Fibroblast of lung (primary cell): ENCODE data around the gene RAD52. TPM values are rescaled to one million over a fixed set of nuclear protein-coding genes. Genes with fewer than 3 reads are reported as not detected.

Experiments
- DNase-seq, 2 donors: peaks; one replicate each; pipeline versions ENCODE4 v3.0.0 to v3.0.0-alpha.2; 2010; ENCODE audit warnings: low read depth in 2 of 2
- H2AFZ ChIP-seq: 2 replicates; pipeline ENCODE4 v1.5.1; 2012; ENCODE audit warnings: low read length, control low read depth, inconsistent platforms
- H3K27ac ChIP-seq: 2 replicates; pipeline ENCODE4 v1.5.1; 2011; ENCODE audit warnings: low read length, control low read depth; ENCODE audit not compliant: insufficient read depth
- H3K27me3 ChIP-seq: 2 replicates; pipeline ENCODE4 v1.5.1; 2011; ENCODE audit warnings: mild to moderate bottlenecking, low read length; ENCODE audit not compliant: control insufficient read depth, insufficient read depth
- H3K36me3 ChIP-seq: 2 replicates; pipeline ENCODE4 v1.5.1; 2011; ENCODE audit warnings: low read length; ENCODE audit not compliant: control insufficient read depth, insufficient read depth
- H3K4me1 ChIP-seq: 2 replicates; pipeline ENCODE4 v1.5.1; 2011; ENCODE audit warnings: low read length; ENCODE audit not compliant: control insufficient read depth, insufficient read depth; ENCODE audit errors: extremely low read depth
- H3K4me2 ChIP-seq: 2 replicates; pipeline ENCODE4 v1.5.1; 2011; ENCODE audit warnings: low read length, control low read depth; ENCODE audit not compliant: insufficient read depth; ENCODE audit errors: extremely low read depth
- H3K4me3 ChIP-seq, 4 experiments: fragments of 200-600 bp in 1 of 4; sonication (generic) in 1 of 4; replicated peaks in 1 of 4; 2 replicates each; pipeline ENCODE4 v1.5.1; 2011 to 2016; ENCODE audit warnings: low read length in 4 of 4, low read depth in 3 of 4, mild to moderate bottlenecking in 3 of 4, control low read depth in 2 of 4, inconsistent platforms in 1 of 4, mixed read lengths in 1 of 4; ENCODE audit not compliant: insufficient read depth in 1 of 4; ENCODE audit errors: control extremely low read depth in 1 of 4
- H3K79me2 ChIP-seq: 2 replicates; pipeline ENCODE4 v1.5.1; 2012; ENCODE audit warnings: mild to moderate bottlenecking, low read length, inconsistent platforms; ENCODE audit not compliant: control insufficient read depth, insufficient read depth
- H3K9ac ChIP-seq: 2 replicates; pipeline ENCODE4 v1.5.1; 2011; ENCODE audit warnings: mild to moderate bottlenecking, low read length, control low read depth; ENCODE audit not compliant: insufficient read depth
- H3K9me3 ChIP-seq: 2 replicates; pipeline ENCODE4 v1.5.1; 2012; ENCODE audit warnings: low read depth, low read length; ENCODE audit not compliant: control insufficient read depth, insufficient read depth
- H4K20me1 ChIP-seq: 2 replicates; pipeline ENCODE4 v1.5.1; 2011; ENCODE audit warnings: low read length; ENCODE audit not compliant: control insufficient read depth, insufficient read depth; ENCODE audit errors: extremely low read depth
- EZH2 ChIP-seq: IDR thresholded peaks from 2 replicates; pipeline ENCODE4 v1.5.1; 2012; ENCODE audit warnings: low read length, control low read depth, mild to moderate bottlenecking; ENCODE audit errors: missing control alignments
- polyA plus RNA-seq, 2 donors: library from polyadenylated mRNA; depleted of rRNA in 1 of 2; stranded (reverse) in 1 of 2; unstranded in 1 of 2; fragments of >200 nt; gene quantifications; 2 replicates each; pipeline ENCODE4 v1.2.1, GENCODE V29; 2011 to 2012; ENCODE audit warnings: missing spikeins in 1 of 2
- total RNA-seq: library from RNA; depleted of rRNA; stranded (reverse); fragments of >200 nt; gene quantifications from 2 replicates; pipeline ENCODE4 v1.2.1, GENCODE V29; 2014
- TF ChIP-seq, protein P1 (sequence below), 2 donors: IDR thresholded peaks in 1 of 2; conservative IDR thresholded peaks in 1 of 2; 1 replicate in 1 of 2; 2 replicates in 1 of 2; pipeline ENCODE4 v1.5.1; 2011 to 2012; ENCODE audit warnings: low read length in 2 of 2, control low read depth in 1 of 2, inconsistent platforms in 1 of 2, low read depth in 1 of 2, mild to moderate bottlenecking in 1 of 2

Gene RAD52
- total and polyA plus RNA-seq, 2 donors (not counting 1 experiment from before 2014, with no cell fraction given), result 7.3 to 19.2 TPM

GRCh38 chr12:979349-979748 lies 29.9 kb upstream of the RAD52 start:
- Histone ChIP-seq H3K27me3 (no peaks in the 10 kb centered on the region), H3K79me2 (no peaks in the 10 kb centered on the region), H2AFZ (no peak overlapping the region), H3K4me2 (no peak overlapping the region), H3K9ac (no peak overlapping the region), H3K36me3 (no peaks in the 10 kb centered on the region), H3K27ac (no peak overlapping the region), H3K9me3 (no peaks in the 10 kb centered on the region), H3K4me3 (no peak overlapping the region), H4K20me1 (no peaks in the 10 kb centered on the region), H3K4me1 (no peaks in the 10 kb centered on the region)
- no peak for DNase-seq
- TF ChIP-seq EZH2, result no peak
- TF ChIP-seq, protein P1, sequence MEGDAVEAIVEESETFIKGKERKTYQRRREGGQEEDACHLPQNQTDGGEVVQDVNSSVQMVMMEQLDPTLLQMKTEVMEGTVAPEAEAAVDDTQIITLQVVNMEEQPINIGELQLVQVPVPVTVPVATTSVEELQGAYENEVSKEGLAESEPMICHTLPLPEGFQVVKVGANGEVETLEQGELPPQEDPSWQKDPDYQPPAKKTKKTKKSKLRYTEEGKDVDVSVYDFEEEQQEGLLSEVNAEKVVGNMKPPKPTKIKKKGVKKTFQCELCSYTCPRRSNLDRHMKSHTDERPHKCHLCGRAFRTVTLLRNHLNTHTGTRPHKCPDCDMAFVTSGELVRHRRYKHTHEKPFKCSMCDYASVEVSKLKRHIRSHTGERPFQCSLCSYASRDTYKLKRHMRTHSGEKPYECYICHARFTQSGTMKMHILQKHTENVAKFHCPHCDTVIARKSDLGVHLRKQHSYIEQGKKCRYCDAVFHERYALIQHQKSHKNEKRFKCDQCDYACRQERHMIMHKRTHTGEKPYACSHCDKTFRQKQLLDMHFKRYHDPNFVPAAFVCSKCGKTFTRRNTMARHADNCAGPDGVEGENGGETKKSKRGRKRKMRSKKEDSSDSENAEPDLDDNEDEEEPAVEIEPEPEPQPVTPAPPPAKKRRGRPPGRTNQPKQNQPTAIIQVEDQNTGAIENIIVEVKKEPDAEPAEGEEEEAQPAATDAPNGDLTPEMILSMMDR (conservative IDR thresholded peaks at IDR 0.05 in 1 of 2, IDR thresholded peaks at IDR 0.05 in 1 of 2; ENCODE audit: low read depth in 1 of 2, low read length in 2 of 2), result no peak

GRCh38 chr12:977156-977555 lies 27.7 kb upstream of the RAD52 start:
- H3K27me3 ChIP-seq, result no peaks in the 10 kb centered on the region
- H3K4me1 ChIP-seq, result no peaks in the 10 kb centered on the region
- no peak overlapping the region for H2AFZ ChIP-seq
- no peak overlapping the region for H3K27ac ChIP-seq
- no peak for TF ChIP-seq EZH2
- TF ChIP-seq, protein P1 (conservative IDR thresholded peaks at IDR 0.05 in 1 of 2, IDR thresholded peaks at IDR 0.05 in 1 of 2; ENCODE audit: low read depth in 1 of 2, low read length in 2 of 2), result no peak
- DNase-seq, result no peak
- no peaks in the 10 kb centered on the region for H3K9me3 ChIP-seq
- no peaks in the 10 kb centered on the region for H4K20me1 ChIP-seq
- H3K4me3 ChIP-seq, result no peak overlapping the region
- H3K4me2 ChIP-seq, result no peak overlapping the region
- H3K9ac ChIP-seq, result no peak overlapping the region
- H3K79me2 ChIP-seq, result no peaks in the 10 kb centered on the region
- H3K36me3 ChIP-seq, result no peaks in the 10 kb centered on the region

GRCh38 chr12:976644-977043 lies 27.1 kb upstream of the RAD52 start:
- no peak overlapping the region for H3K9ac ChIP-seq

More at GRCh38 chr12:976644-977043, 27.1 kb upstream of the RAD52 start:
- H3K27ac ChIP-seq, result no peak overlapping the region
- H3K27me3 ChIP-seq, result no peaks in the 10 kb centered on the region
- no peaks in the 10 kb centered on the region for H3K4me1 ChIP-seq
- H3K4me3 ChIP-seq, result no peak overlapping the region
- no peaks in the 10 kb centered on the region for H3K79me2 ChIP-seq
- no peak for DNase-seq
- no peak overlapping the region for H2AFZ ChIP-seq
- H3K9me3 ChIP-seq, result no peaks in the 10 kb centered on the region
- H3K4me2 ChIP-seq, result no peak overlapping the region
- no peaks in the 10 kb centered on the region for H4K20me1 ChIP-seq
- TF ChIP-seq EZH2, result no peak
- TF ChIP-seq, protein P1 (conservative IDR thresholded peaks at IDR 0.05 in 1 of 2, IDR thresholded peaks at IDR 0.05 in 1 of 2; ENCODE audit: low read depth in 1 of 2, low read length in 2 of 2), result no peak
- H3K36me3 ChIP-seq, result no peaks in the 10 kb centered on the region
